CD1c-positive myeloid dendritic cell (primary cell): ENCODE results near the gene SOX5.
"Not testable (repeated sequence)": the region's sequence is repeated elsewhere in the genome, so short reads cannot be mapped to it uniquely, and the experiment has no call there.

Experiments
- DNase-seq: peaks from one replicate; pipeline ENCODE4 v3.0.0-alpha.2; 2016; ENCODE audit errors: extremely low spot score

Gene SOX5

GRCh38 chr12:23546756-23547155 lies 402.7 kb downstream of the SOX5 start:
- no peak for DNase-seq

GRCh38 chr12:23543767-23544166 lies 405.7 kb downstream of the SOX5 start:
- DNase-seq = no peak

- no peak for DNase-seq
Observed at GRCh38 chr12:23542187-23542586, 407.3 kb downstream of the SOX5 start.

- DNase-seq = no peak
Observed at GRCh38 chr12:23540572-23540971, 408.9 kb downstream of the SOX5 start.

GRCh38 chr12:23536293-23536692 lies 413.2 kb downstream of the SOX5 start:
- no peak for DNase-seq

GRCh38 chr12:23535441-23535840 lies 414.0 kb downstream of the SOX5 start:
- no peak for DNase-seq

- no peak for DNase-seq
Observed at GRCh38 chr12:23534196-23534595, 415.3 kb downstream of the SOX5 start.

GRCh38 chr12:23533699-23534098 lies 415.8 kb downstream of the SOX5 start:
- no peak for DNase-seq

GRCh38 chr12:23533265-23533664 lies 416.2 kb downstream of the SOX5 start:
- DNase-seq = no peak

- no peak for DNase-seq
Observed at GRCh38 chr12:23528316-23528715, 421.2 kb downstream of the SOX5 start.

- DNase-seq = no peak
Observed at GRCh38 chr12:23525450-23526072, 423.9 kb downstream of the SOX5 start.

- no peak for DNase-seq
Observed at GRCh38 chr12:23523339-23523738, 426.1 kb downstream of the SOX5 start.

GRCh38 chr12:23519444-23519843 lies 430.0 kb downstream of the SOX5 start:
- DNase-seq = not testable (repeated sequence)

- not testable (repeated sequence) for DNase-seq
Observed at GRCh38 chr12:23515785-23516184, 433.7 kb downstream of the SOX5 start.

GRCh38 chr12:23510484-23510883 lies 439.0 kb downstream of the SOX5 start:
- DNase-seq = no peak

- not testable (repeated sequence) for DNase-seq
Observed at GRCh38 chr12:23509832-23510231, 439.6 kb downstream of the SOX5 start.

- not testable (repeated sequence) for DNase-seq
Observed at GRCh38 chr12:23507785-23508184, 441.7 kb downstream of the SOX5 start.

- not testable (repeated sequence) for DNase-seq
Observed at GRCh38 chr12:23505736-23506135, 443.7 kb downstream of the SOX5 start.

- DNase-seq = no peak
Observed at GRCh38 chr12:23504641-23505399, 444.6 kb downstream of the SOX5 start.

- DNase-seq = no peak
Observed at GRCh38 chr12:23504043-23504442, 445.4 kb downstream of the SOX5 start.

GRCh38 chr12:23503544-23503943 lies 445.9 kb downstream of the SOX5 start:
- DNase-seq = no peak

GRCh38 chr12:23502259-23502658 lies 447.2 kb downstream of the SOX5 start:
- DNase-seq = no peak

- DNase-seq = no peak
Observed at GRCh38 chr12:23495472-23495871, 454.0 kb downstream of the SOX5 start.
